Measurements from ENCODE around the gene ATG2A.

ATG2A gene

DNA sequence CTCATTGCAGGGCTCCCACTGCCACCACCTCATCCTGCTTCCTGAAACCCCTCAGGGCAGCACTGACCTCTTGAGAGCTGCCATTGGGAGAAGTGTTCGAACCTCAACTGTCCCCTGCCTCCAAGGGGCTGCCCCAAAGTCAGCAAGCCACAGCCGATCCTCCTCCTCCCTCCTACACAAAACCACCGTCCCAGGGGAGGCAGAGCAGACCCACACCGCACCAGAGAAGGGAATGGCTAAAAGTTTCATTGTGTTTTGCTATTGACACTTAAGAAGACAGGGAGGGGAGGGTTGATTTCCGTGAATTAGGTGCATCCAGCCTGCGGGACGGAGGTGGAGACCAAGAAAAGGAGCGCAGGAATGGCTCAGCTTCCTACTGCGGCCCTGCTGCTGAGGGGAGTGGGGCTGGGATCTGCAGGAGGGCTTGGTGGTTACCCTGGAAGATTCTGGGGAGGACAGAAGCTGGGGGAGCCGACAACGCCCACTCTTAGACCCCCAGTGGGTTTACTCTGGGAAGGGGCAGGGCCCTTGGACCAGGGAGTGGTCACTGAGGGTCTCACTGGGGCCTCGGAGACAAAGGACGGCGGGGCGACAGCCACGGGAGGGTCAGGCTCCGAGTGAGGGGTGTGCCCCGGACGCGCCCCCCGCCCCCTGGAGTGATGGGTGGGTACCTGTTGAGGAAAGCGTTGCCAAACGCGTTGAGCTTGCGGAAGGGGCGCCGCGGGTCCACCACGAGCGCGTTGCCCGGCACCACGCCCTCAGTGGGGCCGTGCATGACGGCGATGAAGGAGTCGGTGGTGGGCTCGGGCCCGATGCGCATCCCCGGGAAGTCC lies 39.4 kb downstream of the ATG2A start:
- TF ChIP-seq, protein P1, sequence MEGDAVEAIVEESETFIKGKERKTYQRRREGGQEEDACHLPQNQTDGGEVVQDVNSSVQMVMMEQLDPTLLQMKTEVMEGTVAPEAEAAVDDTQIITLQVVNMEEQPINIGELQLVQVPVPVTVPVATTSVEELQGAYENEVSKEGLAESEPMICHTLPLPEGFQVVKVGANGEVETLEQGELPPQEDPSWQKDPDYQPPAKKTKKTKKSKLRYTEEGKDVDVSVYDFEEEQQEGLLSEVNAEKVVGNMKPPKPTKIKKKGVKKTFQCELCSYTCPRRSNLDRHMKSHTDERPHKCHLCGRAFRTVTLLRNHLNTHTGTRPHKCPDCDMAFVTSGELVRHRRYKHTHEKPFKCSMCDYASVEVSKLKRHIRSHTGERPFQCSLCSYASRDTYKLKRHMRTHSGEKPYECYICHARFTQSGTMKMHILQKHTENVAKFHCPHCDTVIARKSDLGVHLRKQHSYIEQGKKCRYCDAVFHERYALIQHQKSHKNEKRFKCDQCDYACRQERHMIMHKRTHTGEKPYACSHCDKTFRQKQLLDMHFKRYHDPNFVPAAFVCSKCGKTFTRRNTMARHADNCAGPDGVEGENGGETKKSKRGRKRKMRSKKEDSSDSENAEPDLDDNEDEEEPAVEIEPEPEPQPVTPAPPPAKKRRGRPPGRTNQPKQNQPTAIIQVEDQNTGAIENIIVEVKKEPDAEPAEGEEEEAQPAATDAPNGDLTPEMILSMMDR (IDR thresholded peaks at IDR 0.05; ENCODE audit: control extremely low read depth, extremely low read depth, low read depth, missing control alignments) = no peak
- no peak for DNase-seq (ENCODE audit: extremely low spot score)
- ChIA-PET CTCF (interaction anchor here (1.7 to 31.5 kb wide), 3 partner anchors 13 to 240 kb away, joined by 5 to 1137 read pairs (median 152); partner anchors contain the start of genes CDC42BPG and ZNHIT2), POLR2A (interaction anchor here (0.6 to 7.8 kb wide), 11 partner anchors 10 to 105 kb away, joined by 3 to 225 read pairs (median 6); partner anchors contain the start of genes CDC42BPG, MEN1, PPP2R5B and SF1)

DNA sequence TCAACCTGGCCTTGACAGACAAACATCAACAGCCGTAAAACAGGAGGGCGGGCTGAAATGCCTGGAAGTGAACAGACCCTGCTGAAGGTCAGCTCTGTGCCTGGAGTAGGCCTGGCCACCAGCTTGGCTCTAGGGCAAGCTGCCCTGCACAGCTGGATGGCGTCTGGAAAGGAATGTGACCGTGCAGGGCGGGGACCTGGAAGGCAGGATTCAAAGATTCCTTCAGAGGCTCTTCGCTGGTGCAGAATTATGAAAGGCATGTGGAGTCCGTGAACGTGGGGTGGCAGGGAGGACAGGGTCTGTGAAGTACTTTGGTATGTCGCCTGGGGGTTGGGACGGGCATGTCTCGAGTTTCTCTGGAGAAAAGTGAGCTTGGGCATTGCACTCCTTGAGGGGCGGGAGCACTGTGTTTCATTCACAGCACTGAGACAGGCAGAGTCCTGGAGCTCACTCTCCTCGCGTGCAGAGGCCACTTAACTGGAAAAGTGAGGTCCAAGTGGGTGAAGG lies 40.1 kb downstream of the ATG2A start:
- ChIA-PET CTCF (interaction anchor here (1.7 to 31.5 kb wide), 3 partner anchors 14 to 241 kb away, joined by 5 to 1137 read pairs (median 152); partner anchors contain the start of genes CDC42BPG and ZNHIT2), POLR2A (interaction anchor here (0.6 to 7.8 kb wide), 7 partner anchors 11 to 105 kb away, joined by 3 to 225 read pairs (median 9); partner anchors contain the start of genes CDC42BPG and SF1)
- DNase-seq (ENCODE audit: extremely low spot score) = no peak
- TF ChIP-seq, protein P1 (IDR thresholded peaks at IDR 0.05; ENCODE audit: control extremely low read depth, extremely low read depth, low read depth, missing control alignments) = no peak

- ChIA-PET CTCF (interaction anchor here (1.7 to 31.5 kb wide), 3 partner anchors 14 to 241 kb away, joined by 5 to 1137 read pairs (median 152); partner anchors contain the start of genes CDC42BPG and ZNHIT2), POLR2A (interaction anchor here (6.1 to 7.8 kb wide), 2 partner anchors 12 to 26 kb away, joined by 129 to 225 read pairs; partner anchors contain the start of gene CDC42BPG)
- no peak for DNase-seq (ENCODE audit: extremely low spot score)
- TF ChIP-seq, protein P1 (IDR thresholded peaks at IDR 0.05; ENCODE audit: control extremely low read depth, extremely low read depth, low read depth, missing control alignments) = no peak
Measured at GRCh38 chr11:64876229-64876750, 40.7 kb downstream of the ATG2A start.

DNA sequence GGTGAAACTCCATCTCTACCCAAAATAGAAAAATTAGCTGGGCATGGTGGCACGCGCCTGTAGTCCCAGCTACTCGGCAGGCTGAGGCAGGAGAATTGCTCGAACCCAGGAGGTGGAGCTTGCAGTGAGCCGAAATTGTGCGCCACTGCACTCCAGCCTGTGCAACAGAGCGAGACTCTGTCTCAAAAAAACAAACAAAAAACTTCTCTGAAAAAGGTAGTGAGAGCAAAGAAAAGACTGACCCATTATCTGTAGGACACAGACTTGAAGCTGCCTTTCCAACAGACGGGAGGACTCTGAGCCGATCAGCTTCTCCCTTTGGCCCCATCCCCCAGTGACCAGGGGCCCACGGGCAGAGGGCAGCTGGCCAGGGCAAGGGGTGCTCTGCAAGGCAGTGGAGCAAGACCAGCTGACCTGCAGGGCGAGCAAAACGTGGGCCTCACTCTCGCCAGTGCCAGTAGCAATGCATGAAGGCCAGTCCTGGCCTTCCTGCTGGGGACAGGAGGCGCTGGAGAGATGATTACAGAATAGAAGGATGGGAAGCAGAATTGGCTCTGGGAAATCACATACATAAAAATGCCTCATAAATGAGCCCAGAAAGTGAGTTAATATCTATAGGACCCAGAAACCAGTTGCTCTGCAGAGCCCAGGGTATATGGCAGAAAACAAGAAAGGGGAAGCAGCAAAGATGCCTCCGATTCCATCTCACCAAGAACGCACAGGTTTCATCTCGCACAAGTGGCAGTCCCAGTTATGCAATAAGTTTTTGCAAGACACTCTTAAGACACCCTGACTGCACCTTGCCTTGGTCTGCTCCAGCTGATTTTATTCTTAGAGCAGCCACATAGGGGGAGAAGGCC lies 41.4 kb downstream of the ATG2A start:
- ChIA-PET CTCF (interaction anchor here (0.7 to 31.5 kb wide), 4 partner anchors 15 to 242 kb away, joined by 3 to 1137 read pairs (median 78); partner anchors contain the start of genes CDC42BPG and ZNHIT2), POLR2A (interaction anchor here (0.6 to 7.8 kb wide), 3 partner anchors 11 to 25 kb away, joined by 4 to 225 read pairs (median 129); partner anchors contain the start of gene CDC42BPG)
- TF ChIP-seq, protein P1 (IDR thresholded peaks at IDR 0.05; ENCODE audit: control extremely low read depth, extremely low read depth, low read depth, missing control alignments) = no peak
- DNase-seq (ENCODE audit: extremely low spot score) = no peak

GRCh38 chr11:64874308-64875240 lies 42.4 kb downstream of the ATG2A start:
- DNase-seq (ENCODE audit: extremely low spot score) = no peak
- POLR2A ChIA-PET = interaction anchor here (0.5 to 7.8 kb wide), 3 partner anchors 10 to 94 kb away, joined by 6 to 225 read pairs (median 129); partner anchors contain the start of gene CDC42BPG
- TF ChIP-seq, protein P1 (IDR thresholded peaks at IDR 0.05; ENCODE audit: control extremely low read depth, extremely low read depth, low read depth, missing control alignments) = no peak
- CTCF ChIA-PET = interaction anchor here (0.7 to 31.5 kb wide), 3 partner anchors 16 to 138 kb away, joined by 3 to 1137 read pairs (median 152); partner anchors contain the start of gene CDC42BPG

Measured in GM10248 (cell line).